GM12873 (cell line): ENCODE results near the gene SNX6.

Source experiments
- CTCF ChIP-seq: IDR thresholded peaks from 2 replicates; pipeline ENCODE4 v1.5.1; 2012; ENCODE audit warnings: low read depth, mild to moderate bottlenecking, moderate library complexity, low read length, control low read depth; ENCODE audit not compliant: insufficient read depth; ENCODE audit errors: missing control alignments

The SNX6 gene

GRCh38 chr14:34582117-34582680 lies 47.7 kb downstream of the SNX6 start:
- no peak for TF ChIP-seq CTCF

- no peak for TF ChIP-seq CTCF
Observed at GRCh38 chr14:34580381-34580780, 49.6 kb downstream of the SNX6 start.

DNA sequence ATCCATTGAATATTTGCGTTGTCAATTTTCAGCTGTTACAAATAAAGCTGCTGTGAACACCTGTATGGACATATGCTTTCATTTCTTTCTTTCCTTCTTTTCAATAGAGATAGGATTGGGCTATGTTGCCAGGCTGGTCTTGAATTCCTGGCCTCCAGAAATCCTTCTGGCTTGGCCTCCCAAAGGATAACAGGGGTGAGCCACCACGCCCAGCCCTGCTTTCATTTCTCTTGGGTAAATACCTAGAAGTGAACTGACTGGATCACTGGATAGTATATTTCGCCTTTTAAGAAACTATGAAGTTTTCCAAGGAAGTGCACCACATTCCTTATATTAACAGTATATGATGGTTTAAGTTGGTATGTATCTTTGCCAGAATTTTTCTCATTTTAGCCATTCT lies 58.2 kb downstream of the SNX6 start:
- no peak for TF ChIP-seq CTCF

GRCh38 chr14:34569750-34570149 lies 60.2 kb downstream of the SNX6 start:
- TF ChIP-seq CTCF: no peak

DNA sequence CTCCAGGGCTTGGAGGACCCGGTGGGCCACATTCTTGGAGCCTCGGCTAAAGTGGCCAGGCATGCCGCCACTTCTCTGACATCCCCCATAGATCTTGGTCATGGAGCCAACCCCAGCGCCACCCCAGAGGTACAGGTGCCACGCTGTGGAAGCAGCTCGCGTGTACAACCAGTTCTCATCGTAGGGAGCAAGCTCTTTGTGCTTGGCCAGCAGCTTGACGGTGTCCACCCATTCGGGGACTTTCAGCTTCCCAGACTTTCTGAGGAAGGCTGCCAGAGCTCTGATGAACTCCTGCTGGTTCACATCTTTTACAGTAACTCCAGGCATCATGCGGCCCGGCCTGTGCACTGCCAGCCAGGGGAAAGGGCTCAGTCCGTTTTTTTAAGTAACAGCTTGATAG lies 61.1 kb downstream of the SNX6 start:
- TF ChIP-seq CTCF: no peak

- TF ChIP-seq CTCF: no peak
Observed at GRCh38 chr14:34562776-34563150, 67.2 kb downstream of the SNX6 start.

DNA sequence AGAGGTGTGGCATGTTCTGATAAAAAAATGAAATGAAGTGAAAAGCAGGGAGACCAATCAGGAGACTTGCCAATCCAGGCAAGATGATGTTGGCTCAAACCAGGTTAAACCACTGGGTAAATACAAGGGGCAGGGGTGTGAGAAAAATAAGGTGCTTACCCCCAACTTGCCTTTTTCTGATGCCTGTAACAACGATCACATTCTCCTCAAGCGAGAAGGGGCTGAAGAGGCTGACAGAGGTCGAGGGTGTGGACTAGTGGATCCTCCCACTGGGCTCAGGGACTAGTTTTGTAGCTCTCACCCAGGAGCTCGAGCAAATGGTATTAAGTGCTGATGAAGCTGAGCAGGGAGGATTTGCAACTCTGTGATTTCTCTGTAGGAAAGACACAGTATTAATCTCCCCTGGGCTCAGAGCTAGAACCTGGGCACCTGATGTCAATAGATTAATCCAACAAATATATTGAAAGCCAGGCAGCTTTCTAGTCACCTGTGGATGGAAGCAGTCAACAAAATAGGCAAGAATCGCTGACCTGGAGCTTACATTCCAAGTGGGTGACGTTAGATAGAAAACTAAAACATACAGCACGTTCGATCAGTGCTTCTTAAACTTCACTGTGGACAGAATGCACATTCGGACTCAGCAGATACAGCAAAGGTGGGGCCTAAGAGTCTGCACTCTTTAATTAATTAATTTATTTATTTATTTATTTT lies 75.3 kb downstream of the SNX6 start:
- TF ChIP-seq CTCF: no peak
